MM.1S (cell line): ENCODE data around the gene ZBTB7C.

Experiments
- DNase-seq: peaks from one replicate; pipeline ENCODE4 v3.0.0-alpha.2; 2015
- H2AFZ ChIP-seq: fragments of 300-600 bp; sonication (generic); 2 replicates; pipeline ENCODE4 v1.6.0; 2016; ENCODE audit warnings: antibody characterized with exemption, low read length
- H3F3A ChIP-seq: fragments of 300-600 bp; sonication (generic); 2 replicates; pipeline ENCODE4 v1.6.1; 2016; ENCODE audit warnings: mild to moderate bottlenecking, antibody characterized with exemption, low read length, moderate library complexity, mixed read lengths; ENCODE audit not compliant: insufficient read depth
- H3K27ac ChIP-seq: fragments of 300-600 bp; sonication (generic); 2 replicates; pipeline ENCODE4 v1.5.1; 2016; ENCODE audit warnings: mild to moderate bottlenecking, low read length
- H3K27me3 ChIP-seq: fragments of 300-600 bp; sonication (generic); replicated peaks from 2 replicates; pipeline ENCODE4 v1.6.0; 2016; ENCODE audit warnings: low read length; ENCODE audit not compliant: insufficient read depth
- H3K36me3 ChIP-seq: fragments of 300-600 bp; sonication (generic); replicated peaks from 2 replicates; pipeline ENCODE4 v1.6.1; 2016; ENCODE audit warnings: mild to moderate bottlenecking, low read length, mixed read lengths; ENCODE audit not compliant: insufficient read depth
- H3K4me1 ChIP-seq: fragments of 300-600 bp; sonication (generic); 2 replicates; pipeline ENCODE4 v1.6.1; 2016; ENCODE audit warnings: low read length, mixed read lengths
- H3K4me2 ChIP-seq: fragments of 300-600 bp; sonication (generic); 2 replicates; pipeline ENCODE4 v1.6.0; 2016; ENCODE audit warnings: low read depth, low read length
- H3K4me3 ChIP-seq: fragments of 300-600 bp; sonication (generic); 2 replicates; pipeline ENCODE4 v1.5.1; 2016; ENCODE audit warnings: low read length, mixed read lengths
- H3K79me2 ChIP-seq: fragments of 300-600 bp; sonication (generic); 2 replicates; pipeline ENCODE4 v1.6.1; 2016; ENCODE audit warnings: mixed run types, low read length, mixed read lengths
- H3K9ac ChIP-seq: fragments of 300-600 bp; sonication (generic); 2 replicates; pipeline ENCODE4 v1.6.1; 2016; ENCODE audit warnings: low read length, mixed read lengths
- H3K9me2 ChIP-seq: fragments of 300-600 bp; sonication (generic); replicated peaks from 2 replicates; pipeline ENCODE4 v1.6.1; 2016; ENCODE audit warnings: mild to moderate bottlenecking, low read length, mixed read lengths; ENCODE audit not compliant: insufficient read depth
- H3K9me3 ChIP-seq: fragments of 300-600 bp; sonication (generic); replicated peaks from 2 replicates; pipeline ENCODE4 v1.6.1; 2016; ENCODE audit warnings: mild to moderate bottlenecking, low read length, mixed read lengths; ENCODE audit not compliant: insufficient read depth
- H4K20me1 ChIP-seq: fragments of 300-600 bp; sonication (generic); 2 replicates; pipeline ENCODE4 v1.6.1; 2016; ENCODE audit warnings: mild to moderate bottlenecking, low read length, moderate library complexity, mixed read lengths; ENCODE audit not compliant: insufficient read depth
- EZH2 ChIP-seq: fragments of 300-600 bp; sonication (generic); optimal IDR thresholded peaks from 2 replicates; pipeline ENCODE3; 2017; ENCODE audit warnings: low read depth, mild to moderate bottlenecking, antibody characterized with exemption, low read length, mixed read lengths
- EZH2phosphoT487 ChIP-seq: fragments of 300-600 bp; sonication (generic); IDR thresholded peaks from 2 replicates; pipeline ENCODE4 v1.6.1; 2018; ENCODE audit warnings: antibody characterized with exemption, low read length
- TF ChIP-seq, protein P1 (sequence below): fragments of 300-600 bp; sonication (generic); IDR thresholded peaks from 2 replicates; pipeline ENCODE4 v1.5.1; 2016; ENCODE audit warnings: antibody characterized with exemption, low read length, mixed read lengths

ZBTB7C gene

DNA sequence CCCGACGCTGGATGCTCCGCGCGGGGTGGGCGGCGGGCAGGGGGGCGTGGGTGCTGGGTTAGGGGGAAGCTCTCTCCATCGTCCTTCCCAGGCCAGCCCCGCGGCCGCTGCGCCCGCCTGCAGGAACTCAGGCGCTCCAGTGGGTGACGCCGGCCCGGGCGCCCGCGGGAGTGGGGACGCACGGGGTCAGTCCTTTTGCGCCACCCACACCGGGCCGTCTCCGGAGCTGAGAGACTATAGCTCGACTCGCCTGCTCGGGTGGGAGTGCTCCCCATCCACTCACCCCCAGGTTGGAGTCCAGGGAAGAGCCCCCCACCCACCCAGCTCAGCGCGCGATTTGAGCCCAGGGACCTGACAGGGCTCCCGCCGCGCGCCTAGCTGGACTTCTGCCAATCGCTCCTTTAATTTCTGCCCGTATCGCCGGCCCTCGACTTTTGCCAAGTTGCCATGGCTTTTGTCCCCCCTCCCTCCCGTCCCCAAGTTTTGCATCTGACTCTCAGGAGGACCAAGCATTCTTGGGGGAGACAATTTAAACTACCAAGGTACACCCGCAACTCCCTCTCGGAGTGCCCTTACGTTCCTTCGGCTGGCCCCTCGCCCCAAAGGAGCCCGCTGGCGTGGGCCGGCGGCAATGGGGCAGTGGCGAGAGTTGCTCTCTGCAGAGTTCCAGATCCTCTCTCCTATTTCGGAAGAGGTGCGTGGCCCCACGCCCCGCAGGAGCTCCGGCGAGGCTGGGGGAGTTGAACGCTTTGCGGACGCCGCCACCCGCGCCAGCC lies 272.9 kb downstream of the ZBTB7C start:
- Histone ChIP-seq H3K4me3 (no peak overlapping the region), H3K79me2 (no peaks in the 10 kb centered on the region), H3K9ac (no peak overlapping the region), H3K9me2 (no peaks in the 10 kb centered on the region), H3K4me1 (no peaks in the 10 kb centered on the region), H3K27me3 (no peaks in the 10 kb centered on the region), H4K20me1 (no peaks in the 10 kb centered on the region), H3K27ac (no peak overlapping the region), H2AFZ (no peak overlapping the region), H3F3A (no peaks in the 10 kb centered on the region), H3K9me3 (no peaks in the 10 kb centered on the region), H3K4me2 (no peak overlapping the region), H3K36me3 (no peaks in the 10 kb centered on the region)
- DNase-seq: no peak
- TF ChIP-seq, protein P1, sequence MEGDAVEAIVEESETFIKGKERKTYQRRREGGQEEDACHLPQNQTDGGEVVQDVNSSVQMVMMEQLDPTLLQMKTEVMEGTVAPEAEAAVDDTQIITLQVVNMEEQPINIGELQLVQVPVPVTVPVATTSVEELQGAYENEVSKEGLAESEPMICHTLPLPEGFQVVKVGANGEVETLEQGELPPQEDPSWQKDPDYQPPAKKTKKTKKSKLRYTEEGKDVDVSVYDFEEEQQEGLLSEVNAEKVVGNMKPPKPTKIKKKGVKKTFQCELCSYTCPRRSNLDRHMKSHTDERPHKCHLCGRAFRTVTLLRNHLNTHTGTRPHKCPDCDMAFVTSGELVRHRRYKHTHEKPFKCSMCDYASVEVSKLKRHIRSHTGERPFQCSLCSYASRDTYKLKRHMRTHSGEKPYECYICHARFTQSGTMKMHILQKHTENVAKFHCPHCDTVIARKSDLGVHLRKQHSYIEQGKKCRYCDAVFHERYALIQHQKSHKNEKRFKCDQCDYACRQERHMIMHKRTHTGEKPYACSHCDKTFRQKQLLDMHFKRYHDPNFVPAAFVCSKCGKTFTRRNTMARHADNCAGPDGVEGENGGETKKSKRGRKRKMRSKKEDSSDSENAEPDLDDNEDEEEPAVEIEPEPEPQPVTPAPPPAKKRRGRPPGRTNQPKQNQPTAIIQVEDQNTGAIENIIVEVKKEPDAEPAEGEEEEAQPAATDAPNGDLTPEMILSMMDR: no peak
- TF ChIP-seq EZH2 (no peak), EZH2phosphoT487 (no peak)

DNA sequence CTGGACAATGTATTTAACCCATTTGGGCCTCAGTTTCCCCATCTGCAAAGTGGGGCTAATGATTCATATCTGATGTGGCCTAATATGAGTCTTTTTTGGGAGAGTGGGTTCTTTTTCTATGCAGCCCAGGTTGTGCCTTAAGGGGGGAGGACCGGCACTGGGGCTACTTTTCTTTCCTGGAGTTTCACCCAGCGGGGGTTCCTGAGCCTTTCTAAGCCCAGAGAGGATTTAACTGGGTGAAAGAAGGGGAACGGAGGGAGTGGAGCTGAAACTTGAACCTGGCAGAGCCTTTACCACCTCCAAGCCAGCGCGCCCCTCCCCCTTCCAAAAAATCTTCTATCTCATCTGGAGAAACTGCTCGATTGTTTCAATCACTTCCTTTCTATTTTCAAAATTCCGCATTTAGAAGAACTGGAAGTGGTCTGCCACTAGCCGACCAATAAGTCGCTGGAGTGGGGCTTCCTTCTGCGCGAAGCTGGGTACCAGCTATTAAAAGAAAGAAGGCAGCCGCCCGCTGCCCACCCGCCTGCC lies 273.7 kb downstream of the ZBTB7C start:
- H3K79me2 ChIP-seq: no peaks in the 10 kb centered on the region
- no peaks in the 10 kb centered on the region for H3K4me1 ChIP-seq
- H3K27me3 ChIP-seq: no peaks in the 10 kb centered on the region
- no peak overlapping the region for H3K9ac ChIP-seq
- H3K36me3 ChIP-seq: no peaks in the 10 kb centered on the region
- H3K9me3 ChIP-seq: no peaks in the 10 kb centered on the region
- H2AFZ ChIP-seq: no peak overlapping the region
- no peaks in the 10 kb centered on the region for H3K9me2 ChIP-seq
- H3F3A ChIP-seq: no peaks in the 10 kb centered on the region
- DNase-seq: no peak
- H3K4me3 ChIP-seq: no peak overlapping the region
- H3K4me2 ChIP-seq: no peak overlapping the region
- H4K20me1 ChIP-seq: no peaks in the 10 kb centered on the region
- H3K27ac ChIP-seq: no peak overlapping the region
- TF ChIP-seq EZH2: no peak

DNA sequence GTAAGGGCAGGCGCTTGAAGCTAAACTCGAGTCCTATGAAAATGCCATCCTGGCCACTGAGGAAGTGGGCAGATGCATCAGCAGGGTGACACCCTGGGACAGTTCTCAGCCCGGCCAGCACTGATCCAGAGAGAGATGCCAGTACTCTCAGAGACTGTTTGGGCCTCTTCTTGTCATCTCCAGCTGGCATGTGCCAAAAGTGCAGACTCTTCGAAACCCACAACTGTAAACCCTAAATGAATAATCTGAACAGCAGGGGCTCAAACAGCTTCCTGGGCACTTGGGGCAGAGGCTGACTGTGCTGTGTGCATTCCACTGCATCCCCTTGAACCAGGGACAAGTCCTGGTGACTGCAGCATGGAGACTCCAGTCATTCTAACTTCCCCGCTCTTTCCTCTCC lies 274.6 kb downstream of the ZBTB7C start:
- no peak overlapping the region for H2AFZ ChIP-seq
- no peak for TF ChIP-seq EZH2
- TF ChIP-seq, protein P1: no peak
- TF ChIP-seq EZH2phosphoT487: no peak
- H4K20me1 ChIP-seq: no peaks in the 10 kb centered on the region
- H3K9me3 ChIP-seq: no peaks in the 10 kb centered on the region
- H3K4me1 ChIP-seq: no peaks in the 10 kb centered on the region
- H3F3A ChIP-seq: no peaks in the 10 kb centered on the region
- H3K9ac ChIP-seq: no peak overlapping the region
- no peak overlapping the region for H3K4me3 ChIP-seq
- H3K27me3 ChIP-seq: no peaks in the 10 kb centered on the region
- H3K36me3 ChIP-seq: no peaks in the 10 kb centered on the region
- no peaks in the 10 kb centered on the region for H3K79me2 ChIP-seq
- DNase-seq: no peak
- no peak overlapping the region for H3K4me2 ChIP-seq
- H3K9me2 ChIP-seq: no peaks in the 10 kb centered on the region
- no peak overlapping the region for H3K27ac ChIP-seq

DNA sequence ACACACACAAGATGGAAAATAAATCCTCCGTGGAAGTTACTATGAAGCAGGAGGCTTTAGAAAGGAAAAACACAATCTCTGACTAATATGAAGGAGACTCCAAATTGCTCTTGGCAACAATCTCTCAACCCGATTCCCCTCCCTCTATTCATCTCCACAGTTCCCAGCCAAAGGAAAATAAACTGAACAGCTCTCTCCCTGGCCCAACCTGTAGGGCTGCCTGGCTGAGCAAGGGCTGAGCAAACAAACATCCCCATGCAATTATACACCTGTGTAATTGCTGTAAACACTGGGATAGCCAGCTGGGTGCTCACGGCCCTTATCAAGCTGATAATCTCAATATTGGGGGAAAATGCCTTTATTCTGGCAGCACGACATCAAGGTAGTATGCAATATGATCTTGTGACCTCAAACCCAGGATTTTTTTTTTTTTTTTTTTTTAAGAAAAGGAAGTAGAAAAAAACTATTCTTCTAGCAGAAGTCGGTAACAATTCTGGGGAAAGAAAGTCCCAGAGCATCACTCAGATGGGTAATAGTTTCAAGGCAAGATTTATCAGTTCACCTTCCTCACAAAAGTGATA lies 275.4 kb downstream of the ZBTB7C start:
- Histone ChIP-seq H3F3A (no peaks in the 10 kb centered on the region), H3K4me1 (no peaks in the 10 kb centered on the region), H3K4me3 (no peak overlapping the region), H2AFZ (no peak overlapping the region), H3K27me3 (no peaks in the 10 kb centered on the region), H3K9ac (no peak overlapping the region), H3K9me3 (no peaks in the 10 kb centered on the region), H3K79me2 (no peaks in the 10 kb centered on the region), H3K9me2 (no peaks in the 10 kb centered on the region), H3K4me2 (no peak overlapping the region), H3K27ac (no peak overlapping the region), H4K20me1 (no peaks in the 10 kb centered on the region), H3K36me3 (no peaks in the 10 kb centered on the region)
- DNase-seq: no peak
- no peak for TF ChIP-seq EZH2
- TF ChIP-seq, protein P1: no peak
- TF ChIP-seq EZH2phosphoT487: no peak
